Measurements from ENCODE around the gene BIN2. TPM values are rescaled to one million over a fixed set of nuclear protein-coding genes. Genes with fewer than 3 reads are reported as not detected.

Gene BIN2
- total and polyA plus RNA-seq, 10 of the 15 experiments (the other 5 are each of a cell fraction or from before 2014, with no cell fraction given) = 8.6 to 42.9 (median 32.1) TPM

GRCh38 chr12:51320695-51321320, 3.2 kb downstream of the BIN2 start (continued):
- peak; percentile 28; the same call in 1 of the 2 replicates for TF ChIP-seq TCF12 (IDR thresholded peaks at IDR 0.05; ENCODE audit: low read depth, low read length)
- no peak for TF ChIP-seq CUX1 (IDR thresholded peaks at IDR 0.05; ENCODE audit: insufficient replicate concordance, low read depth, low read length)

GRCh38 chr12:51320311-51320694, 3.7 kb downstream of the BIN2 start:
- 94% methylated on average over 4 of the region's 4 CpGs for WGBS (ENCODE audit: insufficient coverage, insufficient replicate concordance, low lambda C conversion rate, missing lambda C conversion rate)
- no peak for DNase-seq (ENCODE audit: low read depth, low spot score)
- Histone ChIP-seq H3K9me3 (replicated peaks; ENCODE audit: control insufficient read depth, insufficient read depth, low read length) (no peaks in the 10 kb centered on the region), H3K4me2 (ENCODE audit: control insufficient read depth, insufficient read depth) (peak overlapping the region; percentile 43), H3K36me3 (ENCODE audit: control insufficient read depth in 2 of 2, insufficient read depth in 2 of 2, low read length in 1 of 2) (no peaks in the 10 kb centered on the region), H3K4me1 (ENCODE audit: control insufficient read depth, insufficient read depth, low read length) (peaks cover 42% of the 10 kb centered on the region), H4K20me1 (ENCODE audit: control insufficient read depth, insufficient read depth) (no peaks in the 10 kb centered on the region), H3K27me3 (replicated peaks in 1 of 2; ENCODE audit: control insufficient read depth in 2 of 2, insufficient read depth in 2 of 2, low read length in 1 of 2) (no peaks in the 10 kb centered on the region), H3K79me2 (ENCODE audit: control insufficient read depth, insufficient read depth, low read length) (peaks cover 31% of the 10 kb centered on the region), H3K4me3 (no peak overlapping the region), H3K9ac (ENCODE audit: control insufficient read depth, insufficient read depth, low read length) (no peak overlapping the region), H3K27ac (ENCODE audit: control insufficient read depth, insufficient read depth) (peak overlapping the region; percentile 68), H2AFZ (ENCODE audit: control insufficient read depth, low read depth, low read length) (no peak overlapping the region)
- in situ Hi-C loops (cut with MboI) (no loop called here), intact Hi-C loops (cut with micrococcal nuclease; ENCODE audit: unreplicated experiment) (loop anchor here (10.0 kb wide), 1 partner anchor 556 kb away; the partner anchor contains the start of gene ATF1)
- no peak for TF ChIP-seq RCOR1 (conservative IDR thresholded peaks at IDR 0.05; ENCODE audit: low read depth, low read length)
- no peak for TF ChIP-seq POU2F2 (IDR thresholded peaks at IDR 0.05; ENCODE audit: borderline replicate concordance, low read depth, low read length)
- no peak for TF ChIP-seq MAX (IDR thresholded peaks at IDR 0.05; ENCODE audit: low read depth, low read length)
- no peak for TF ChIP-seq PBX3 (IDR thresholded peaks at IDR 0.05; ENCODE audit: insufficient replicate concordance, low read depth, low read length)
- no peak for TF ChIP-seq HDAC2 (IDR thresholded peaks at IDR 0.05)
- no peak for TF ChIP-seq CHD4 (IDR thresholded peaks at IDR 0.05)
- FAIRE-seq = no peak
- POLR2A ChIA-PET = interaction anchor here (0.6 to 1.2 kb wide), 5 partner anchors 9 to 753 kb away, joined by 3 to 7 read pairs (median 6); no protein-coding TSS in a partner anchor
- SMC1A ChIA-PET (ENCODE audit: uncharacterized antibody, unreplicated experiment) = interaction anchor here (1.0 to 7.3 kb wide), 7 partner anchors 12 to 67 kb away, joined by 3 to 58 read pairs (median 6); no protein-coding TSS in a partner anchor
- RAD21 ChIA-PET (ENCODE audit: unreplicated experiment) = interaction anchor here (0.8 to 3.1 kb wide), 3 partner anchors 12 to 21 kb away, joined by 3 to 22 read pairs (median 3); no protein-coding TSS in a partner anchor
- BruUV-seq (replicated peaks) = no TSS peak
- ATAC-seq = no peak
- CTCF ChIA-PET = interaction anchor here (0.6 to 4.1 kb wide), 7 partner anchors 12 to 502 kb away, joined by 3 to 54 read pairs (median 4); partner anchors contain the start of gene SMAGP
